Esophagus muscularis mucosa (tissue), 4 donors: ENCODE measurements around the gene CAMK1G. TPM values are rescaled to one million over a fixed set of nuclear protein-coding genes. Genes with fewer than 3 reads are reported as not detected.

Source experiments
- DNase-seq: peaks from one replicate; pipeline ENCODE4 v3.0.0-alpha.2; 2017; ENCODE audit errors: extremely low spot score
- H3K27ac ChIP-seq, 4 donors: fragments of 200-600 bp; sonication (generic); replicated peaks in 1 of 4; 1 replicate in 3 of 4; 2 replicates in 1 of 4; pipeline ENCODE4 v1.5.1; 2016 to 2019; ENCODE audit warnings: mild to moderate bottlenecking in 1 of 4
- H3K27me3 ChIP-seq, 4 donors: fragments of 200-600 bp; sonication (generic); one replicate each; pipeline versions ENCODE4 v1.5.1 to v1.6.0; 2016 to 2019
- H3K36me3 ChIP-seq, 4 donors: fragments of 200-600 bp; sonication (generic); one replicate each; pipeline ENCODE4 v1.5.1; 2016 to 2019
- H3K4me1 ChIP-seq, 4 donors: fragments of 200-600 bp; sonication (generic); one replicate each; pipeline ENCODE4 v1.5.1; 2016 to 2019
- H3K4me3 ChIP-seq, 4 donors: fragments of 200-600 bp; sonication (generic); 1 replicate in 2 of 4; 2 replicates in 2 of 4; pipeline ENCODE4 v1.5.1; 2016 to 2019; ENCODE audit warnings: mild to moderate bottlenecking in 4 of 4, moderate library complexity in 1 of 4
- H3K9me3 ChIP-seq, 4 donors: fragments of 200-600 bp; sonication (generic); 1 replicate in 3 of 4; 2 replicates in 1 of 4; pipeline ENCODE4 v1.5.1; 2016 to 2019
- CTCF ChIP-seq, 3 experiments: fragments of 200-600 bp in 2 of 3; fragments of 450-650 bp in 1 of 3; sonication (generic) in 2 of 3; IDR thresholded peaks; one replicate each; pipeline ENCODE4 v1.5.1; 2017 to 2019; ENCODE audit warnings: antibody characterized with exemption in 3 of 3, mild to moderate bottlenecking in 2 of 3, moderate library complexity in 1 of 3
- EP300 ChIP-seq: sonication (generic); formaldehyde crosslinking; IDR thresholded peaks from one replicate; pipeline ENCODE4 v1.6.1; 2017; ENCODE audit warnings: antibody characterized with exemption
- POLR2A ChIP-seq: fragments of 450-650 bp; IDR thresholded peaks from one replicate; pipeline ENCODE4 v1.6.1; 2017; ENCODE audit warnings: antibody characterized with exemption, moderate library complexity, mild to moderate bottlenecking, low read depth
- POLR2AphosphoS5 ChIP-seq, 2 donors: sonication (generic); formaldehyde crosslinking; IDR thresholded peaks; one replicate each; pipeline ENCODE4 v1.6.1; 2017; ENCODE audit warnings: antibody characterized with exemption in 2 of 2
- WGBS: methylation state at CpG from one replicate; pipeline ENCODE4 v1.1.5; 2018; 5-methylcytosine and 5-hydroxymethylcytosine counted together
- intact Hi-C: fragments of 100-400 bp; cut with DNase I; formaldehyde crosslinking; loops from one replicate; pipeline ENCODE4 v1.15.1; 2023
- total RNA-seq, 4 donors: library from RNA; depleted of rRNA; stranded (reverse); fragments of >200 nt; gene quantifications; one replicate each; pipeline versions ENCODE4 v1.1.0 to v1.2.1, GENCODE V29; 2016

The CAMK1G gene
- under 1 TPM; 0.13 to 0.83 (median 0.26) TPM for total RNA-seq

GRCh38 chr1:209583408-209583807, at the start of gene CAMK1G:
CAMK1G (plus strand) TSS chr1:209583714; CDS start chr1:209594984, 11,270 bp downstream.
- WGBS: 26% methylated on average over 6 of the region's 6 CpGs
- H3K9me3 ChIP-seq: no peaks in the 10 kb centered on the region
- H3K27me3 ChIP-seq: peaks cover 0 to 79% (median 20%) of the 10 kb centered on the region in 4 donors
- TF ChIP-seq POLR2AphosphoS5 (IDR thresholded peaks at IDR 0.05) (no peak), EP300 (no peak), POLR2A (no peak), CTCF (IDR thresholded peaks at IDR 0.05) (no peak)
- H3K4me1 ChIP-seq: peaks cover 8 to 10% (median 9%) of the 10 kb centered on the region in 4 donors
- H3K36me3 ChIP-seq: no peaks in the 10 kb centered on the region
- no peak for DNase-seq
- H3K27ac ChIP-seq: no peak within 1 kb of the TSS
- intact Hi-C loops: no loop called here
- H3K4me3 ChIP-seq: peak within 1 kb of the TSS in 1 of 4 donors; percentile 20

- Histone ChIP-seq H3K4me3 (no peak overlapping the region), H3K36me3 (no peaks in the 10 kb centered on the region), H3K4me1 (no peaks in the 10 kb centered on the region), H3K9me3 (no peaks in the 10 kb centered on the region), H3K27ac (no peak overlapping the region), H3K27me3 (peaks cover 0 to 16% (median 0%) of the 10 kb centered on the region in 4 donors)
- TF ChIP-seq EP300 (no peak), POLR2A (no peak), POLR2AphosphoS5 (IDR thresholded peaks at IDR 0.05) (no peak), CTCF (IDR thresholded peaks at IDR 0.05) (no peak)
- intact Hi-C loops: no loop called here
- 85% methylated on average over 8 of the region's 8 CpGs for WGBS
- DNase-seq: no peak
These were observed 48.8 kb upstream of the CAMK1G start for GRCh38 chr1:209534496-209535250.

- Histone ChIP-seq H3K27me3 (peaks cover 0 to 13% (median 0%) of the 10 kb centered on the region in 4 donors), H3K4me1 (no peaks in the 10 kb centered on the region), H3K36me3 (no peaks in the 10 kb centered on the region), H3K4me3 (no peak overlapping the region), H3K27ac (no peak overlapping the region), H3K9me3 (no peaks in the 10 kb centered on the region)
- intact Hi-C loops: no loop called here
- TF ChIP-seq POLR2A (no peak), EP300 (no peak), CTCF (IDR thresholded peaks at IDR 0.05) (no peak), POLR2AphosphoS5 (IDR thresholded peaks at IDR 0.05) (no peak)
- 58% methylated on average over 2 of the region's 2 CpGs for WGBS
- DNase-seq: no peak
These were observed 46.7 kb upstream of the CAMK1G start for GRCh38 chr1:209536843-209537242.

- H3K36me3 ChIP-seq: no peaks in the 10 kb centered on the region
- H3K27ac ChIP-seq: no peak overlapping the region
- H3K27me3 ChIP-seq: peaks cover 0 to 12% (median 0%) of the 10 kb centered on the region in 4 donors
- H3K9me3 ChIP-seq: no peaks in the 10 kb centered on the region
- H3K4me1 ChIP-seq: no peaks in the 10 kb centered on the region
- intact Hi-C loops: no loop called here
- 94% methylated on average over 1 of the region's 1 CpG for WGBS
- TF ChIP-seq EP300 (no peak), CTCF (IDR thresholded peaks at IDR 0.05) (no peak)
- DNase-seq: no peak
- H3K4me3 ChIP-seq: no peak overlapping the region
These were observed 46.0 kb upstream of the CAMK1G start for GRCh38 chr1:209537336-209538114.
